GM13976 (cell line): ENCODE results near the gene FKBP3.

Source experiments
- DNase-seq: peaks from one replicate; pipeline ENCODE4 v3.0.0; 2012; ENCODE audit warnings: low spot score
- CTCF ChIP-seq: IDR thresholded peaks from 2 replicates; pipeline ENCODE4 v1.5.1; 2012; ENCODE audit warnings: borderline replicate concordance, mild to moderate bottlenecking; ENCODE audit not compliant: insufficient read depth; ENCODE audit errors: extremely low read depth, missing control alignments, control extremely low read depth
- in situ Hi-C: fragments of 300-500 bp; cut with MboI; formaldehyde crosslinking; loops from one replicate; pipeline ENCODE4 v1.12.0; 2022; ENCODE audit warnings: low sequenced_read_pairs, mixed read lengths, inconsistent platforms; ENCODE audit not compliant: unreplicated experiment

FKBP3 gene

GRCh38 chr14:45120096-45120495 lies 14.2 kb downstream of the FKBP3 start:
- no peak for TF ChIP-seq CTCF
- in situ Hi-C loops = no loop called here
- DNase-seq = no peak

GRCh38 chr14:45118594-45118993 lies 15.7 kb downstream of the FKBP3 start:
- in situ Hi-C loops = no loop called here
- DNase-seq = no peak
- no peak for TF ChIP-seq CTCF

GRCh38 chr14:45114327-45114726 lies 20.0 kb downstream of the FKBP3 start:
- no peak for DNase-seq
- in situ Hi-C loops = no loop called here
- TF ChIP-seq CTCF = no peak

- no peak for TF ChIP-seq CTCF
- no peak for DNase-seq
- in situ Hi-C loops = no loop called here
Observed at GRCh38 chr14:45112896-45113781, 21.1 kb downstream of the FKBP3 start.

- no peak for TF ChIP-seq CTCF
- DNase-seq = no peak
- in situ Hi-C loops = no loop called here
Observed at GRCh38 chr14:45104561-45104960, 29.7 kb downstream of the FKBP3 start.

- DNase-seq = no peak
- in situ Hi-C loops = no loop called here
- no peak for TF ChIP-seq CTCF
Observed at GRCh38 chr14:45103806-45104205, 30.5 kb downstream of the FKBP3 start.

GRCh38 chr14:45096218-45096617 lies 38.1 kb downstream of the FKBP3 start:
- no peak for TF ChIP-seq CTCF
- in situ Hi-C loops = no loop called here
- no peak for DNase-seq
